GM19438 (cell line): ENCODE results near the gene TAP1.

ENCODE experiments used
- ATAC-seq: cut with Tn5 transposase; IDR thresholded peaks from one replicate; pipeline ENCODE4 v1.9.1; 2021; ENCODE audit warnings: low read depth; ENCODE audit not compliant: unreplicated experiment

Gene TAP1

DNA sequence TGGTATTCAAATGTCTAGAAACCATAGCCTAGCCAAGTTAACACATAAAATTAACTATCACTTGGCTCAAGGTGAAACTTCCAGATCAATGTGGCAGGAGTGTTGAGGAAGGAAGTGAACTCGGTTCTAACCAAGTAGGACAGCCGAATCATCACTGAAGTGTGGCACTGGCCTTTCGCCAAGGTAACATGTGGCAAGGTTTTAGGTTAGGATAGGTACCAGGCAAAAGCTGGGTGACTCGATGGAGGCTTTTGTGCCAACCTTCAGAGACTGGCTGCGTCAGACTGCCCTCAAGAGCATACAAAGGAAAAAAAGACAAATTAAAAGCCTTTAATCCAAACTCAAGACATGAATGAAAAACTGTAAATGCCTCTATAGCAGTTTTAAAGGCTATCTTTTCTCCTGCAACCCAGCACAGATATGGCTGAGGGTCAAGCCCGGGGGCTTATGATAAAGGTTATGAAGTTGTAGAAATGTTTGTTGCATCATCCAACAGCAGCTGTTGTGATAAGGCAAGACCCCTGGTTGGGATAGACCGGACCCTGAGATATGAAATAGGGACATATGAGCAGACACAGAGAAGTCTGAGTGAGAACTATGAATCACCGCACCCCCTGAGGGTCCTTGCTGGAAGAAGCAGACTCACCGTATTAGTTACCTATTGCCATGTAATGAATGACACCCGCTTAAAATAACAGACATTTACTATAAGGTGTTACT lies 12.4 kb upstream of the TAP1 start:
- no peak for ATAC-seq

DNA sequence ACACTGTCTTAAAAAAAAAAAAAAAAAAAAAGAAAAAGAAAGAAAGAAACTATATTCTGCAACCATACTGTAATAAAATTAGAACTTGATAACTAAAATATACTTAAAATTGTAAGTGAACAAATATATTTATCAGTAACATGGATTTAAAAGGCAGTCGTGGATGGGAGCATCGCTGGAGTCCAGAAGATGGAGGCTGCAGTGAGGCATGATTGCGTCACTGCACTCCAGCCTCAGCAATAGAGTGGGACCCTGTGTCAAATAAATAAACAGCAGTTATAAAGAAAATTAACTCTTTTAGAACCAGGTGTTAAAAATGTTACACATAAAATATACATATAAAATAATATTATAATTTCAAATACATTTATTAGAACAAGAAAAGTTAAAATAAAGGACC lies 9.2 kb upstream of the TAP1 start:
- ATAC-seq = no peak

DNA sequence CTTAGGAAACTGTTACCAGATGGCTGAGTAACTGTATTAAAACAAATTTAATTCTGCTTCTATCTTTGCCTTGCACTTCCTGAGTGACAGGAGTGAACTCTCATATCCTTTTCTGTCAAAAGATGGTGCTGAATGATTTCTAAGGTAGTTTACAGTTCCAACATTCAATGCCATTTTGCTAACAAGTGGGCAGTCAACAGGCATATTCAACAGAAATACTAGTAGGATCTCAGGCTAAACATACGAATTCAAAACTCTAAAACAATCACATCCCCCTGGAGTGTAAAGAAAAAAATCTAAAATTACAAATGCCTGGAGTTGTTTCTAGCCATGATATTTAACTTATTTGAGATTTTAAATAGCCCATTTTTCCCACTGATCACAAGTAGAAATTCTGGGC lies 7.2 kb upstream of the TAP1 start:
- ATAC-seq = no peak

GRCh38 chr6:32858194-32858593 lies 4.7 kb upstream of the TAP1 start:
- ATAC-seq = no peak

- ATAC-seq = no peak
These were observed 3.8 kb upstream of the TAP1 start for GRCh38 chr6:32857156-32857891.

- ATAC-seq = no peak
These were observed 2.1 kb upstream of the TAP1 start for GRCh38 chr6:32855467-32856174.

- ATAC-seq = peak; percentile 19
These were observed 1.1 kb upstream of the TAP1 start for GRCh38 chr6:32854376-32855178.

DNA sequence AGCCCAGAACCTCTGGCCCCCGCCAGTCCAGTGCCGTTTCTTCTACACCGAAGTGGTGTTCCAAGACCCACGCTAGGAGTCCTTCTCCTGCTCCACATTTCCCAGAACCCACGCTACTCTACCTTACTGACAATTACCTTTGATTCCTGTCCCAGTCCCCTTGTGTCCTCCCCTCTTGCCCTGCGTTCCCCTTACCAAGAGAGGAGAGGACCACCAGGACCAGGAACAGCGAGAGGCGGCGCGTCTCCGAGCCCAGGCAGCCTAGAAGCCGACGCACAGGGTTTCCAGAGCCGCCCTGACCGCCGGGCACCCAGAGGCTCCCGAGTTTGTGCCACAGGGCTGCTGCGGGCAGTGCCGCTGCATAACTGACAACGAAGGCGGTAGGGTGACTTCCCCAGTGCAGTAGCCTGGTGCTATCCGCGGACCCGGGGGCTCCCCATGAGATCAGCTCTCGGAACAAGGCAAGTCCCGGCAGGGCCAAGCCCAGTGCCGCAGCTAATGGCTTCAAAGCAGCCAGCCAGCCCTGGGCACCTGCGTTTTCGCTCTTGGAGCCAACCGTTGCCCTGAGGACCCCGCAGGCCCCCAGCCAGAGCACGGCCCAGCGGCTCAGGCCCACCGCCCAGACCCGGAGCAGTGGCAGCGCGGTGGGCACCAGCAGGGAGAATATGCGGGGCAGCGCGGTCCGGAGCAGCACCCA lies 512 bp downstream of the TAP1 start:
- peak; percentile 16 for ATAC-seq

DNA sequence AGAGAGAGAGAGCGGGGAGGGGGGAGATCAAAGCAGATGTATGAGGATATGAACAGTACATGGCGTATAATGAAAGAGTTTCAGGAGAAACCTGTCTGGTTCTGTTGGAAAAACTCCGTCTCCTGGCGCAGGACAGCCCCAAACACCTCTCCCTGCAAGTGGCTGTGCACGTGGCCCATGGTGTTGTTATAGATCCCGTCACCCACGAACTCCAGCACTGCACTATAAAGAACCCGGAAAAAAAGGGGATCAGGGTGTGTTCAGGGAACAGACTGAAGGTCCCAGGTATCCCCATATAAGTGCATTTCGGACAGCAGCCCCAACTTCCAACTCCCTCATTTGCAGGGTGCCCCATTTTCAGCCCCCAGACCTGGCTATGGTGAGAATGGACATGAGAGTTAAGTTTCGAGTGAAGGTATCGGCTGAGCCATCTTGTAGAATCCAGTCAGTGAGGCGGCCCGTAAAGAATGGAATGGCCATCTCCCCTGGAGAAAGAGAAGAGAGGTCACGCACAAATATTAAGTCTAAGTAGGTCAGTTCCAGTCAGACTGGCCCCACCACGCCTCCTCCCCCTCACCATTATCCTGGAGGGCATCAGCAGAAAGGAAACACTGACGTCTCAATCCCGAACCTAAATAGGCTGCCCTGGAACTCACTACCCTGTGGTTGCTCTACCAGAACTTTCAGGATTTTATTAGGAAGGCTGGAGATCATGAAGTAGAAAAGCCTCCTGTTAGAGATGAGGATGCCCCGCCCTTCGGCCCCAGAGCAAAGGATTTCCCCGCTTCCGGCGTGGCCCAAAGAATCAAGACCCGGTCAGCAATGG lies 1.3 kb downstream of the TAP1 start:
- no peak for ATAC-seq

DNA sequence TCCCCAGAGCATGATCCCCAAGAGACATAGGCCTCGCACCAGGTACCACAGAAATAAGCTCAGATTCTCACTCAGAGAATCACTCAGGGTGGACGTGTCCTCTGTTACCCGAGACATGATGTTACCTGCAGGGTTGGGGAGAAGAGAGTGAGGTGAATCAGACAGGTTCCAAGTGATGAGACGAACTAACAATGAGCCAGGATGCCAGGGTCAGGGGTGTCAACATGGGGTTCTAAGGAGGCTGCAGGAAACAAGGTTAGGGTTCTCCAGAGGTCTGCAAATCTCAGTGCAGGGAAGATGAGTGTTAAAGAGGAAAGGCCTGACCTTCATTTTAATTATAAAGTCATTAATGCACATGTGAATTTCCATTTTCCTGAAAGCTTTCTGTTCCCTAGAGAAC lies 2.5 kb downstream of the TAP1 start:
- no peak for ATAC-seq

DNA sequence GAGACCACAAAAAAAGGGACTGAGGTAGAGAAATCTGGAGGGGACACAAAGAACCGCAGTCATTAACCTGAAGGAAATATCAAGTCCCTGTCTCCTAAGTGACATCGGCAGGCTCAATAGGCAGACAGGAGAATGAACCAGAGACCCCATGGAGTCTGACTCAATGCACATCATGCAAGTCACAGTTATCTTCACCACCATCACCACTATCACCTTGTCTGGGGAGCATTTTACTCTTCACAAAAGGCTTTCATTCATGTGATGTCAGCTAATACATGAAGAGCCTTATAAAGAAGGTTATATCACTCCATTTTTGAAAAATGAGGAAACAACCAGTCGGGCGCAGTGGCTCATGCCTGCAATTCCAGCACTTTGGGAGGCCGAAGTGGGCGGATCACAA lies 4.4 kb downstream of the TAP1 start:
- no peak for ATAC-seq

- ATAC-seq = no peak
These were observed 5.7 kb downstream of the TAP1 start for GRCh38 chr6:32847795-32848194.

GRCh38 chr6:32847004-32847403 lies 6.5 kb downstream of the TAP1 start:
- no peak for ATAC-seq

DNA sequence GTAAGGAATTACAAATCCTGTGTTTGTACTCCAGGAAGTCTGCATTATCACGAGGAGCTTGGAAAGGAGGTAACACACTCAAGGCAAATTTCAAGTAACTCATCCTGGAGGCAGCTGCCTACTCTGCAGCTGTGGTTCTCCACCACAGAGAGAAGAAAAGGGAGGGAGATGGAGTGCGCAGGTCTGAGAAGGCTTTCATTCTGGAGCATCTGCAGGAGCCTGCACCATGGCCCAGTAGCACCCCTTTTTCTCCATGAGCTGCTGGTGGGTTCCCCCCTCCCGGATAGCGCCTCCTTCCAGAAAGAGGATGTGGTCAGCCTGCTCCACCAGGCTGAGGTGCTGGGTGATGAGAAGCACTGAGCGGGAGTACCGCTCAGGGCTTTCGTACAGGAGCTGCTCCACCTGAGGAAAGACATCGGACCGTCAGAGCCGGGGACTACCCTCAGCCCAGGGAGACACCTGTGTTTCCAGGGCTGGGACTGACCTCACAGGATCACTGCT lies 8.1 kb downstream of the TAP1 start:
- ATAC-seq = no peak

GRCh38 chr6:32844839-32845383 lies 8.6 kb downstream of the TAP1 start:
- ATAC-seq = no peak

- ATAC-seq = peak; percentile 63
These were observed 9.3 kb downstream of the TAP1 start, which contains the start of gene PSMB8 for GRCh38 chr6:32843979-32844838. Gene PSMB8 (minus strand): TSS chr6:32844047. CDS start chr6:32843996, 51 bp downstream.

DNA sequence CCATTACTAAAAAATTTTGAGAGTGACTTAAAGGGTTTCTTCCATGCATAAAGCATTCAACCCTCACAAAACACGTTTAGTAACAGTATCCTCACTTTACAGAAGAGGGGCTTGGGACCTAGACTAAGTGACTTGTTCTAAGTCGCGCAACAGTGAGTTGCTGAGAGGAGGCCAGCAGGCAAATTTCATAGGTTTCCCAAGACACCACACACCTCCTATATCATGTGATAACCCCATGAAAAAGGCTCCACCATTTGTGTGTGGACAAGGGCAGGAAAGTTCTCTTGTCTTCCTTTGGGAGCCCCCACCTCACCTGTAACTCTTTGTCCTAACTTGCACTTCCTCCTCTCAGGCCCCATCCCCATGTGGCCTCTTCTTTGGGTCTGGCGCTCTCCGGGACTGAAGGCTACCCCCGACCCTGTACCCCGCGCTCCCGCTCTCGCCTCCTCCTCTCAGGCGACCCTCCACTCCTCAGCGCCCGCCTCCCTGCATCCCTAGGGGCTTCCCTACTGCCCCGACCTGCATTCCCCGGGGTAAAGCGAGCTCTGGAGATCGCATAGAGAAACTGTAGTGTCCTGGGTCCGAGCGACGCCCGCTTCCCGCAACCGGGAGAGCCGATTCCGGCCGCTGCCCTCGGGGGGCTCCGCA lies 10.0 kb downstream of the TAP1 start:
- ATAC-seq = peak; percentile 2
